NCI-H2081 treated with DMSO at 0.1 percent for 48 hours (cell line): ENCODE results near the gene OLFML2B.

Experiments used
- DNase-seq: peaks from one replicate; lab custom pipeline; 2025; lab: John Stamatoyannopoulos, UW

OLFML2B gene

GRCh38 chr1:161945306-161946060, 78.2 kb downstream of the OLFML2B start:
- no peak for DNase-seq

- no peak for DNase-seq
These were observed 79.3 kb downstream of the OLFML2B start for GRCh38 chr1:161944381-161944780.

GRCh38 chr1:161943737-161944136, 79.9 kb downstream of the OLFML2B start:
- no peak for DNase-seq

- no peak for DNase-seq
These were observed 81.8 kb downstream of the OLFML2B start for GRCh38 chr1:161941726-161942436.

GRCh38 chr1:161940866-161941591, 82.6 kb downstream of the OLFML2B start:
- no peak for DNase-seq

GRCh38 chr1:161936786-161937185, 86.9 kb downstream of the OLFML2B start:
- DNase-seq, result no peak

GRCh38 chr1:161935264-161935663, 88.4 kb downstream of the OLFML2B start:
- DNase-seq, result no peak

GRCh38 chr1:161933592-161934588, 89.8 kb downstream of the OLFML2B start:
- no peak for DNase-seq
